SK-N-SH (cell line): ENCODE data around the gene POLR2C. TPM values are rescaled to one million over a fixed set of nuclear protein-coding genes. Genes with fewer than 3 reads are reported as not detected.

ENCODE experiments used
- CTCF ChIA-PET: fragments of 300-600, 350-600 bp; formaldehyde crosslinking; extraction: SDS; loops from one replicate; lab custom pipeline; 2021; lab: Yijun Ruan, JAX
- POLR2A ChIA-PET: fragments of 350-600 bp; sonication (Branson Sonifier 250); formaldehyde crosslinking; extraction: SDS; loops from one replicate; lab custom pipeline; 2020; ENCODE audit warnings: antibody characterized with exemption, inconsistent platforms; lab: Yijun Ruan, JAX
- DNase-seq: peaks from one replicate; pipeline ENCODE4 v3.0.0; 2012
- H2AFZ ChIP-seq: fragments of 200-600 bp; sonication (generic); 2 replicates; pipeline ENCODE4 v1.8.1; 2016; ENCODE audit warnings: antibody characterized with exemption, mild to moderate bottlenecking, low read depth
- H3F3A ChIP-seq: fragments of 200-600 bp; sonication (generic); replicated peaks from 2 replicates; pipeline ENCODE3; 2016; ENCODE audit warnings: antibody characterized with exemption, mild to moderate bottlenecking; ENCODE audit not compliant: insufficient read depth
- H3K27ac ChIP-seq, 2 experiments: fragments of 200-500 bp in 1 of 2; fragments of 200-600 bp in 1 of 2; sonication (Bioruptor generic) in 1 of 2; sonication (generic), shearing (Covaris generic) in 1 of 2; 2 replicates each; pipeline versions ENCODE4 v1.5.1 to v1.6.1; 2014 to 2016; ENCODE audit warnings: low read depth in 2 of 2, inconsistent platforms in 1 of 2, low read length in 1 of 2, mild to moderate bottlenecking in 1 of 2, mixed read lengths in 1 of 2
- H3K27me3 ChIP-seq: fragments of 200-600 bp; sonication (generic), shearing (Covaris generic); 2 replicates; pipeline ENCODE4 v1.6.1; 2016; ENCODE audit warnings: mixed run types; ENCODE audit not compliant: insufficient read depth
- H3K36me3 ChIP-seq, 2 experiments: fragments of 200-500 bp in 1 of 2; fragments of 200-600 bp in 1 of 2; sonication (Bioruptor generic) in 1 of 2; sonication (generic) in 1 of 2; replicated peaks in 1 of 2; 2 replicates each; pipeline versions ENCODE3 to v1.5.1; 2014 to 2016; ENCODE audit warnings: low read length in 1 of 2, mild to moderate bottlenecking in 1 of 2; ENCODE audit not compliant: insufficient read depth in 2 of 2, control insufficient read depth in 1 of 2
- H3K4me1 ChIP-seq, 2 experiments: fragments of 200-500 bp in 1 of 2; fragments of 200-600 bp in 1 of 2; sonication (Bioruptor generic) in 1 of 2; sonication (generic), shearing (Covaris generic) in 1 of 2; 2 replicates each; pipeline versions ENCODE4 v1.5.1 to v1.6.1; 2014 to 2016; ENCODE audit warnings: low read depth in 1 of 2, low read length in 1 of 2, mixed run types in 1 of 2; ENCODE audit not compliant: insufficient read depth in 2 of 2, control insufficient read depth in 1 of 2
- H3K4me2 ChIP-seq: fragments of 200-600 bp; sonication (generic), shearing (Covaris generic); 2 replicates; pipeline ENCODE4 v1.6.1; 2017; ENCODE audit warnings: mixed run types
- H3K4me3 ChIP-seq, 2 experiments: fragments of 200-500 bp in 1 of 2; fragments of 200-600 bp in 1 of 2; sonication (Bioruptor generic) in 1 of 2; sonication (generic), shearing (Covaris generic) in 1 of 2; 2 replicates each; pipeline versions ENCODE4 v1.5.1 to v1.8.1; 2014 to 2016; ENCODE audit warnings: low read depth in 2 of 2, inconsistent platforms in 1 of 2, low read length in 1 of 2, mild to moderate bottlenecking in 1 of 2, mixed read lengths in 1 of 2, moderate library complexity in 1 of 2
- H3K79me2 ChIP-seq: fragments of 200-600 bp; sonication (generic); 2 replicates; pipeline ENCODE4 v1.8.1; 2017; ENCODE audit warnings: mild to moderate bottlenecking; ENCODE audit not compliant: insufficient read depth
- H3K9ac ChIP-seq: fragments of 200-600 bp; sonication (generic); 2 replicates; pipeline ENCODE4 v1.6.1; 2017; ENCODE audit warnings: mixed run types
- H3K9me2 ChIP-seq: fragments of 200-600 bp; sonication (generic); 2 replicates; pipeline ENCODE4 v1.6.1; 2017; ENCODE audit warnings: mixed run types
- H3K9me3 ChIP-seq: fragments of 200-600 bp; sonication (generic); 2 replicates; pipeline ENCODE4 v1.6.1; 2017; ENCODE audit warnings: mixed run types, mild to moderate bottlenecking, moderate library complexity
- H4K20me1 ChIP-seq: fragments of 200-600 bp; sonication (generic); 2 replicates; pipeline ENCODE4 v1.6.1; 2017; ENCODE audit warnings: mild to moderate bottlenecking, mixed run types; ENCODE audit not compliant: insufficient read depth
- CHD2 ChIP-seq: fragments of 150-350 bp; IDR thresholded peaks from 2 replicates; pipeline ENCODE4 v1.6.1; 2018; ENCODE audit warnings: low read length; ENCODE audit not compliant: partially characterized antibody
- EP300 ChIP-seq, 2 experiments: IDR thresholded peaks; 2 replicates each; pipeline versions ENCODE4 v1.4.0 to v1.6.1; 2012; ENCODE audit warnings: borderline replicate concordance in 1 of 2, low read depth in 1 of 2, low read length in 1 of 2
- FOXJ3 ChIP-seq: sonication (generic); formaldehyde crosslinking; IDR thresholded peaks from 2 replicates; pipeline ENCODE4 v1.5.1; 2020; ENCODE audit warnings: mild to moderate bottlenecking, missing genetic modification reagents
- GABPA ChIP-seq: IDR thresholded peaks from 2 replicates; pipeline ENCODE4 v1.4.0; 2012; ENCODE audit warnings: low read depth, mild to moderate bottlenecking
- GATA2 ChIP-seq: sonication (generic); formaldehyde crosslinking; IDR thresholded peaks from 2 replicates; pipeline ENCODE4 v1.5.0; 2020; ENCODE audit warnings: mild to moderate bottlenecking, missing genetic modification reagents
- MXI1 ChIP-seq: IDR thresholded peaks from 2 replicates; pipeline ENCODE4 v1.6.1; 2012; ENCODE audit warnings: mild to moderate bottlenecking, low read depth, low read length, improper control_type of control experiment
- RAD21 ChIP-seq: IDR thresholded peaks from 2 replicates; pipeline ENCODE4 v1.6.1; 2012; ENCODE audit warnings: mild to moderate bottlenecking, low read length
- RCOR1 ChIP-seq: fragments of 150-350 bp; IDR thresholded peaks from 2 replicates; pipeline ENCODE4 v1.6.1; 2017; ENCODE audit warnings: antibody characterized with exemption, low read length
- RXRA ChIP-seq: IDR thresholded peaks from 2 replicates; pipeline ENCODE4 v1.4.0; 2012; ENCODE audit warnings: low read depth, mild to moderate bottlenecking, borderline replicate concordance
- SMC3 ChIP-seq: IDR thresholded peaks from 2 replicates; pipeline ENCODE4 v1.6.1; 2012; ENCODE audit warnings: low read depth, low read length, improper control_type of control experiment
- TEAD4 ChIP-seq: IDR thresholded peaks from 2 replicates; pipeline ENCODE4 v1.4.0; 2012; ENCODE audit warnings: mild to moderate bottlenecking, borderline replicate concordance; ENCODE audit not compliant: insufficient read depth
- WGBS: methylation state at CpG from one replicate; pipeline ENCODE4 v1.1.6; 2017; ENCODE audit warnings: low lambda C conversion rate; 5-methylcytosine and 5-hydroxymethylcytosine counted together
- polyA plus RNA-seq, 3 experiments: library from polyadenylated mRNA; depleted of rRNA; stranded (reverse); fragments of >200 nt; gene quantifications; 2 replicates each; pipeline ENCODE4 v1.2.3, GENCODE V29; 2012

POLR2C gene
- polyA plus RNA-seq, 1 of the 3 experiments (the other 2 are of a cell fraction): 160 TPM

DNA sequence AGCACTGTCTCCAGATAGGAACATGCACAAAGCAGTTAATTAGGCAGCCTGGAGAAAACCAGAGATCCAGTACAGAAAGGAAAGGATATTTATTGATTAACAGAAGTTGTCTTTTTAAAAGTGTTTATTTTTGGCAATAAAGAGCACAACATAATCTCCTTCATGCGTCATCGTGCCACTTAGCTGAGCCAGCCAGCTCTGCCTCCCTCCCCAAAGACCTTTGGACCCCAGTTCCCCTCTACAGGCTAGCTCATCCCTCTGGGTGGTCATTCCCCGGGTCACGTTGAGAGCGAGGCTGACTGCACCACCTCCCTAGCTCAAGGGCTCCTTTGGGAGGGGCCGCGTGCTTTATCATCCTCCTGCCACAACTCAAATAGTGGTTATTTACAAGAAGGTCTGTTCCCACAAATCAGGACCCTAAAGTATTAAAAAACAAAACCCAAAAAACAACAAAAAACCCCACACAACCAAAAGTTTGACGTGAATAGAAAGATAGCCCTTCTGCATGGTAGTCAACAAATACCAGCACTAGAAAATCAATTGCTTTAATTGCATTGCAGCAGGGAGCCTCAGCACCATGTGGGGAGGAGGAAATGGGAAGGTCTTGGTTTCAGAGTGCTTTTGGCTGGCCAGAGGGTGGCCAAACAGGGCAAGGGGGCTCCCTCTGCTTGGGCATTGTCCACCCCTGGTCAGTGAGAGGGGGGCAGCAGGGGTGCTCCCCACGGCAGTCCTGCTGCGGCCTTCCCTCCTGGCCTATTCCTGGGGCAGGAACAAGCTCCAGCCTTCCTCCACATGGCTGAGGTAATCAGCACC, 9.6 kb downstream of the POLR2C start:
- H4K20me1 ChIP-seq: 0 out of 2 replicates have a peak, but pooled peaks cover 9% of the 10 kb centered on the region
- peaks cover 6% of the 10 kb centered on the region; the same call in 1 of the 2 replicates for H3K79me2 ChIP-seq
- no peak overlapping the region for H2AFZ ChIP-seq
- 78% methylated on average over 10 of the region's 10 CpGs for WGBS
- H3K9me2 ChIP-seq: no peaks in the 10 kb centered on the region
- peak; percentile 77 for DNase-seq
- no peaks in the 10 kb centered on the region for H3K27me3 ChIP-seq
- no peak overlapping the region for H3K4me2 ChIP-seq
- H3K4me3 ChIP-seq: no peak overlapping the region
- POLR2A ChIA-PET: interaction anchor here (1.0 to 5.1 kb wide), 8 partner anchors 9 to 56 kb away, joined by 3 to 52 read pairs (median 8); partner anchors contain the start of genes CIAPIN1, COQ9, DOK4 and POLR2C
- TF ChIP-seq TEAD4 (no peak), MXI1 (peak; percentile 61; the same call in 1 of the 2 replicates)
- peaks cover 0 to 74% of the 10 kb centered on the region in 2 experiments; a peak in 2 of 4 replicates for H3K4me1 ChIP-seq
- peaks cover 38 to 72% of the 10 kb centered on the region in 2 experiments for H3K36me3 ChIP-seq
- peaks cover 4% of the 10 kb centered on the region for H3F3A ChIP-seq
- no peak overlapping the region for H3K9ac ChIP-seq
- CTCF ChIA-PET: interaction anchor here (1.4 to 21.0 kb wide), 6 partner anchors 9 to 53 kb away, joined by 4 to 354 read pairs (median 9); partner anchors contain the start of gene POLR2C
- peak overlapping the region in 1 of 2 experiments; percentile 95; a peak in 2 of 4 replicates for H3K27ac ChIP-seq
- H3K9me3 ChIP-seq: no peaks in the 10 kb centered on the region

DNA sequence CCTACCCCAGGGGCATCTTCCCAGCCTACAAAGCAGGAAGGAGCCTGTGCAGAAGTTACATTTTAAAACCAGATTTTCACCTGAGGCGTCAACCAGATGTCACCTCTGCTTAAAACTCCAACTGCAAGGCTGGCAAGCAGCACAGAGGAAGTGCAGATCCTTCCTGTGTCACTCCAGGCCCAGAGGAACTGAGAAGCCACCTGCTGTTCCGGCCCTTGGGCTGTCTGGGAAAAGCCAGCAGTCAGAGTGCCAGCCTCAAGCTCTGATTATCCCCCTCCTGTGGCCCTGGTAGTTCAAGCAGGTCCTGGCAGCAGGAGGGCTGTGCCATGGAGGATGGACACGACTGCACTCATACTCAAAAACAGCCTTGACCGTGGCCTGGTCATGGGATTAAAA, 10.2 kb downstream of the POLR2C start:
- 74% methylated on average over 4 of the region's 4 CpGs for WGBS
- Histone ChIP-seq H3K4me1 (peaks cover 0 to 80% of the 10 kb centered on the region in 2 experiments; a peak in 2 of 4 replicates), H3K4me2 (no peak overlapping the region), H3F3A (peaks cover 4% of the 10 kb centered on the region), H2AFZ (no peak overlapping the region), H4K20me1 (0 out of 2 replicates have a peak, but pooled peaks cover 9% of the 10 kb centered on the region), H3K36me3 (peaks cover 33 to 69% of the 10 kb centered on the region in 2 experiments), H3K9me2 (no peaks in the 10 kb centered on the region), H3K9me3 (no peaks in the 10 kb centered on the region), H3K27me3 (no peaks in the 10 kb centered on the region), H3K27ac (peak overlapping the region in 1 of 2 experiments; percentile 95; a peak in 2 of 4 replicates), H3K4me3 (no peak overlapping the region), H3K9ac (no peak overlapping the region), H3K79me2 (peaks cover 7% of the 10 kb centered on the region; the same call in 1 of the 2 replicates)
- CTCF ChIA-PET: interaction anchor here (1.4 to 21.0 kb wide), 6 partner anchors 9 to 54 kb away, joined by 4 to 354 read pairs (median 9); partner anchors contain the start of gene POLR2C
- TF ChIP-seq RCOR1: peak; percentile 81
- no peak for TF ChIP-seq GABPA
- peak; percentile 23; the same call in 1 of the 2 replicates for TF ChIP-seq GATA2 (CRISPR knock-in tag)
- TF ChIP-seq TEAD4: no peak
- TF ChIP-seq EP300 (IDR thresholded peaks at IDR 0.05; ENCODE audit: borderline replicate concordance in 1 of 2, low read depth in 1 of 2, low read length in 1 of 2): peak in 1 of 2 experiments; percentile 92; a peak in 2 of 4 replicates
- peak; percentile 28 for TF ChIP-seq RAD21
- TF ChIP-seq CHD2: peak; percentile 50
- no peak for TF ChIP-seq RXRA
- TF ChIP-seq FOXJ3 (CRISPR knock-in tag): peak; percentile 92
- 0 out of 2 replicates have a peak, but pooled peaks have one; percentile 7 for TF ChIP-seq SMC3
- peak; percentile 81 for DNase-seq
- POLR2A ChIA-PET: interaction anchor here (1.0 to 5.1 kb wide), 8 partner anchors 9 to 55 kb away, joined by 3 to 52 read pairs (median 8); partner anchors contain the start of genes CIAPIN1, COQ9, DOK4 and POLR2C
